Erythroblast (primary cell): Measurements from ENCODE around the gene PLIN3.
"Not testable (repeated sequence)": the region's sequence is repeated elsewhere in the genome, so short reads cannot be mapped to it uniquely, and the experiment has no call there.

Experiments used
- DNase-seq, 2 experiments: peaks; one replicate each; lab custom pipeline; 2025; lab: John Stamatoyannopoulos, UW
- GATA1 ChIP-seq: IDR thresholded peaks from 2 replicates; pipeline ENCODE4 v1.6.1; 2011; ENCODE audit warnings: low read depth, mild to moderate bottlenecking, control low read depth, low read length, moderate library complexity
- POLR2A ChIP-seq: IDR thresholded peaks from 2 replicates; pipeline ENCODE4 v1.6.1; 2011; ENCODE audit warnings: mild to moderate bottlenecking, low read length

PLIN3 gene

GRCh38 chr19:4906963-4907362, 39.5 kb upstream of the PLIN3 start:
- TF ChIP-seq POLR2A (no peak), GATA1 (no peak)
- DNase-seq, result no peak

GRCh38 chr19:4904481-4904880, 37.0 kb upstream of the PLIN3 start:
- TF ChIP-seq GATA1 (no peak), POLR2A (no peak)

GRCh38 chr19:4902796-4903195, 35.3 kb upstream of the PLIN3 start, which contains the start of gene ARRDC5:
TSS of gene ARRDC5 (minus strand) at chr19:4902896. CDS start at chr19:4902825, 71 bp downstream.
- no peak for TF ChIP-seq GATA1
- no peak for TF ChIP-seq POLR2A
- no peak for DNase-seq

More at GRCh38 chr19:4904481-4904880, 37.0 kb upstream of the PLIN3 start:
- DNase-seq, result no peak

GRCh38 chr19:4900879-4901278, 33.4 kb upstream of the PLIN3 start:
- not testable (repeated sequence) for DNase-seq

- no peak for DNase-seq
Measured at GRCh38 chr19:4897146-4897545, 29.7 kb upstream of the PLIN3 start.

GRCh38 chr19:4896372-4896771, 28.9 kb upstream of the PLIN3 start:
- TF ChIP-seq GATA1, result no peak
- no peak for TF ChIP-seq POLR2A
- no peak for DNase-seq

More at GRCh38 chr19:4897146-4897545, 29.7 kb upstream of the PLIN3 start:
- TF ChIP-seq POLR2A, result no peak
- TF ChIP-seq GATA1, result no peak

- not testable (repeated sequence) for DNase-seq
Measured at GRCh38 chr19:4892962-4893361, 25.5 kb upstream of the PLIN3 start.

GRCh38 chr19:4891066-4891465, 23.6 kb upstream of the PLIN3 start:
- TF ChIP-seq POLR2A (no peak), GATA1 (no peak)
- DNase-seq, result no peak

- no peak for DNase-seq
- TF ChIP-seq GATA1 (no peak), POLR2A (no peak)
Measured at GRCh38 chr19:4889034-4889815, 21.8 kb upstream of the PLIN3 start.

GRCh38 chr19:4887803-4888202, 20.3 kb upstream of the PLIN3 start:
- DNase-seq, result not testable (repeated sequence)

GRCh38 chr19:4884993-4885392, 17.5 kb upstream of the PLIN3 start:
- DNase-seq, result not testable (repeated sequence)

GRCh38 chr19:4882874-4883273, 15.4 kb upstream of the PLIN3 start:
- DNase-seq, result not testable (repeated sequence)

- TF ChIP-seq GATA1 (no peak), POLR2A (no peak)
- no peak for DNase-seq
Measured at GRCh38 chr19:4879041-4879440, 11.6 kb upstream of the PLIN3 start.

GRCh38 chr19:4878491-4878968, 11.1 kb upstream of the PLIN3 start:
- no peak for DNase-seq
- TF ChIP-seq GATA1 (no peak), POLR2A (no peak)

GRCh38 chr19:4877753-4878490, 10.5 kb upstream of the PLIN3 start:
- no peak for TF ChIP-seq POLR2A
- no peak for TF ChIP-seq GATA1
- no peak for DNase-seq
